Osteocyte (in vitro differentiated cells): Measurements from ENCODE around the gene SNPH. TPM values are rescaled to one million over a fixed set of nuclear protein-coding genes. Genes with fewer than 3 reads are reported as not detected.

Experiments
- DNase-seq: peaks from one replicate; pipeline ENCODE4 v3.0.0; 2021; ENCODE audit warnings: mixed read lengths; ENCODE audit not compliant: unreplicated experiment; ENCODE audit errors: extremely low spot score
- H3K27ac Mint-ChIP-seq: one replicate; pipeline ENCODE4 v1.8.0; 2021; ENCODE audit warnings: mild to moderate bottlenecking, mixed read lengths; ENCODE audit not compliant: unreplicated experiment
- H3K27me3 Mint-ChIP-seq: one replicate; pipeline ENCODE4 v1.8.0; 2021; ENCODE audit warnings: mixed read lengths; ENCODE audit not compliant: unreplicated experiment
- H3K36me3 Mint-ChIP-seq: one replicate; pipeline ENCODE4 v1.8.0; 2021; ENCODE audit warnings: mixed read lengths; ENCODE audit not compliant: unreplicated experiment
- H3K4me1 Mint-ChIP-seq: one replicate; pipeline ENCODE4 v1.8.0; 2021; ENCODE audit warnings: mixed read lengths; ENCODE audit not compliant: unreplicated experiment
- H3K4me3 Mint-ChIP-seq: one replicate; pipeline ENCODE4 v1.8.0; 2021; ENCODE audit warnings: mild to moderate bottlenecking, moderate library complexity, mixed read lengths; ENCODE audit not compliant: unreplicated experiment
- H3K9me3 Mint-ChIP-seq: one replicate; pipeline ENCODE4 v1.8.0; 2021; ENCODE audit warnings: mixed read lengths; ENCODE audit not compliant: unreplicated experiment
- total RNA-seq: library from RNA; stranded (reverse); gene quantifications from 2 replicates; pipeline ENCODE4 v1.2.1, GENCODE V29; 2021
- TF ChIP-seq, protein P1 (sequence below): fragments of 200-600 bp; sonication (generic); IDR thresholded peaks from 2 replicates; pipeline ENCODE4 v1.5.0; 2021; ENCODE audit warnings: antibody characterized with exemption, mild to moderate bottlenecking, moderate library complexity

SNPH gene
- total RNA-seq, 1 donor from 2014 or later = 8.9 TPM

DNA sequence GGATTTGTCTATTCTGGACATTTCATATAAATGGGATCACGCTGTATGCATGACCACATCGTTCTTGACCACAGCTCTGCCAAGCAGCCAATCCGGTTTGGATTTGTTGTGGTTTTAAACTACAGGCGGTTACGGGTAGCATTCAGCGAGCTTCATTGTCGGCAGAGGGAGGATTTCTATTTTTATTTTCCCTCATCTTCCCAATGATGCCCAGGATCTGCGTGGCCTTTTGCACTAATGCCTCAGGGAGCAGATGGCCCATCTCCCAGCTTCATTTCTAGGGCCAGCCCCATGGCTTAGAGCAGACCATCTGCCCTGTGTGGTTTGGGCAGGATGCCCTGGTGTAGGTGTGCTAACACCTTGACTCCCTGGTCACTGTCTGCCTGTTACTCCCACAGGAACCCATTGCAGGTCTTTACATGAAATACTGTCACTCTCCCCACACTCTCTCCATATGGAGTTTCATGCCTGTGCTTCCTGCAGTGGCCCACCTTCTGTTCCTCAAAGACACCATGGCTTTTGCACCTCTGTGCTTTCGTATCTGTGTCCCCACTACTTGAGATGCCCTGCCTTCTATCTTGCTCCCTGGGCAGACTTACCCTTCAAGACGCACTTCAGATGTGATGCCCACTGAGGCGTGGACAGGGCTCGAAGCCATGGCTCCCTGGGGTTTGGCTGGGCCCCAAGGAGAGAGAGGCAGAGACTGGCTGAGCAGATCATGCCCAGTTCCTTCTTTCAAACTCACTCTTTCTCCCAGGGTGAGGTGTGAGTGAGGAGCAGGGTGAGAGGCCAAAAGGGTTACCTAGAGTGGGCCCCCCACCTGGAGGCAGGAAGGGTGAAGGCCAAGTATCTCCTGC is 36.8 kb downstream of the SNPH start:
- Mint-ChIP-seq H3K4me1 (no peaks in the 10 kb centered on the region), H3K4me3 (no peak overlapping the region), H3K27me3 (no peaks in the 10 kb centered on the region), H3K36me3 (peaks cover 17% of the 10 kb centered on the region), H3K27ac (no peak overlapping the region), H3K9me3 (no peaks in the 10 kb centered on the region)
- TF ChIP-seq, protein P1, sequence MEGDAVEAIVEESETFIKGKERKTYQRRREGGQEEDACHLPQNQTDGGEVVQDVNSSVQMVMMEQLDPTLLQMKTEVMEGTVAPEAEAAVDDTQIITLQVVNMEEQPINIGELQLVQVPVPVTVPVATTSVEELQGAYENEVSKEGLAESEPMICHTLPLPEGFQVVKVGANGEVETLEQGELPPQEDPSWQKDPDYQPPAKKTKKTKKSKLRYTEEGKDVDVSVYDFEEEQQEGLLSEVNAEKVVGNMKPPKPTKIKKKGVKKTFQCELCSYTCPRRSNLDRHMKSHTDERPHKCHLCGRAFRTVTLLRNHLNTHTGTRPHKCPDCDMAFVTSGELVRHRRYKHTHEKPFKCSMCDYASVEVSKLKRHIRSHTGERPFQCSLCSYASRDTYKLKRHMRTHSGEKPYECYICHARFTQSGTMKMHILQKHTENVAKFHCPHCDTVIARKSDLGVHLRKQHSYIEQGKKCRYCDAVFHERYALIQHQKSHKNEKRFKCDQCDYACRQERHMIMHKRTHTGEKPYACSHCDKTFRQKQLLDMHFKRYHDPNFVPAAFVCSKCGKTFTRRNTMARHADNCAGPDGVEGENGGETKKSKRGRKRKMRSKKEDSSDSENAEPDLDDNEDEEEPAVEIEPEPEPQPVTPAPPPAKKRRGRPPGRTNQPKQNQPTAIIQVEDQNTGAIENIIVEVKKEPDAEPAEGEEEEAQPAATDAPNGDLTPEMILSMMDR = no peak
- DNase-seq = no peak

DNA sequence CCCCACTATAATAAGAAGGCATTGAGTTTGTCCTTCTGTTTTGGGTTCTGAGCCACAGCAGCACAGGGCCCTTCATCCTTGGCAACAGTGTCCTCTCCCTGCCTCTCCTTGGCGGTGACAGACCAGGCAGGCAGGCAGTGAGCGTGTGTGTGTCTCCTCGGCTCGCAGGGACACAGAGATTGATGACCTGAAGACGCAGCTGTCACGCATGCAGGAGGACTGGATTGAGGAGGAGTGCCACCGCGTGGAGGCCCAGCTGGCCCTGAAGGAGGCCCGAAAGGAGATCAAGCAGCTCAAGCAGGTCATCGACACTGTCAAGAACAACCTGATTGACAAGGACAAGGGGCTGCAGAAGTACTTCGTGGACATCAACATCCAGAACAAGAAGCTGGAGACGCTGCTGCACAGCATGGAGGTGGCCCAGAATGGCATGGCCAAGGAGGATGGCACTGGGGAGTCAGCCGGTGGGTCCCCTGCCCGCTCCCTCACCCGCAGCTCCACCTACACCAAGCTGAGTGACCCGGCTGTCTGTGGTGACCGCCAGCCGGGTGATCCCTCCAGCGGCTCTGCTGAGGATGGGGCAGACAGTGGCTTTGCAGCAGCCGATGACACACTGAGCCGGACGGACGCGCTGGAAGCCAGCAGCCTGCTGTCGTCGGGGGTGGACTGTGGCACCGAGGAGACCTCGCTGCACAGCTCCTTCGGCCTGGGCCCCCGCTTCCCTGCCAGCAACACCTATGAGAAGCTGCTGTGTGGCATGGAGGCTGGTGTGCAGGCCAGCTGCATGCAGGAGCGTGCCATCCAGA is 38.8 kb downstream of the SNPH start:
- TF ChIP-seq, protein P1 = no peak
- Mint-ChIP-seq H3K27ac (no peak overlapping the region), H3K9me3 (no peaks in the 10 kb centered on the region), H3K4me3 (no peak overlapping the region), H3K27me3 (no peaks in the 10 kb centered on the region), H3K4me1 (no peaks in the 10 kb centered on the region), H3K36me3 (peaks cover 13% of the 10 kb centered on the region)
- no peak for DNase-seq

DNA sequence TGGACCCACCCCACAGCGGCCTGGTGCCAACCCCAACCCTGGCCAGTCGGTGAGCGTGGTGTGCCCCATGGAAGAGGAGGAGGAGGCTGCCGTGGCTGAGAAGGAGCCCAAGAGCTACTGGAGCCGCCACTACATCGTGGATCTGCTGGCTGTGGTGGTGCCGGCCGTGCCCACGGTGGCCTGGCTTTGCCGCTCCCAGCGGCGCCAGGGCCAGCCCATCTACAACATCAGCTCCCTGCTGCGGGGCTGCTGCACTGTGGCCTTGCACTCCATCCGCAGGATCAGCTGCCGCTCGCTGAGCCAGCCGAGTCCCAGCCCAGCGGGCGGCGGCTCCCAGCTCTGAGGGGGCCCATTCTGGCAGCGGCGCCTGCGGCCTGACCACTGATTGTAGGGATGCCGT is 39.6 kb downstream of the SNPH start:
- no peak for DNase-seq
- H3K9me3 Mint-ChIP-seq = no peaks in the 10 kb centered on the region
- TF ChIP-seq, protein P1 = no peak

DNA sequence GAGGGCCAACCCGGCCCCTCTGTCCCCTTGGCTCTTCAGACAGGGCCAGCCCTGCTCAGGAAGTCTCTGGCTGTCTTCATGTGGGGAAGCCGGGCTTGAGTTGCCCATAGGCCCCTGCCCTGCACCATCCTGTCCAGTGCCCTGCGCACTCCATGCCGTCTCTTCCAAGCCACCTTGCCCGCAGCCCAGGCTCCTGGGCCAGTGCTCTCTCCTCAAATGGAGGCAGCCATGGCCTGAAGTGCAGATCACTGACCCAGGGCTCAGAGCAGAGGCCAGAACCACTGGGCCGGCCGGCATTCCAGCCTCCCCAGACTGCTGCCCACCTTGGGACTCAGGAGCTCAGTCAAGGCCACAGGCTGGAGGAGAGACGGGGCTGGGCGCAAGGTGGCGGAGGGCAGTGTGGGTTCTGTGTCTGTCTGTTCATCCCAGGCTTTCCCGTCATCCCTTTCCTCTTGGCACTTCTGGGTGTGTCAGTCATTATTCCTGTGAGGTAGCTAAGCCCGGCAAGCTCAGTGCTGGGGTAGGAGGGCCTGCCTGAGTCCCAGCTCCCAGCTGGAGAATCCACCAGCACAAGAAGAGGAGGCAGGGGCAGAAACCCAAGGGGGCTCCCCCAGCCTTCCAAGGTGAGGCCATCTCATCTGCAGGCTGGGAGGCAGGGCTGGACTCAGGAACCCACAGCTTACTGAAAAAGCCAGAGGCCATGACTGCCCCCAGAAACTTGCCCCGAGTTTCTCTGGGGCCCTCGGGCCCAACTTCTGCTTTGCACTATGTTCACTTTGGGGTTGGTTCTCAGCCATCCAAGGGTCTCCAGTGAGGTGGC is 40.4 kb downstream of the SNPH start:
- Mint-ChIP-seq H3K27ac (no peak overlapping the region), H3K27me3 (no peaks in the 10 kb centered on the region), H3K4me1 (no peaks in the 10 kb centered on the region), H3K36me3 (peaks cover 13% of the 10 kb centered on the region), H3K4me3 (no peak overlapping the region), H3K9me3 (no peaks in the 10 kb centered on the region)
- TF ChIP-seq, protein P1 = no peak
- DNase-seq = no peak

More for the DNA sequence above, 39.6 kb downstream of the SNPH start:
- H3K36me3 Mint-ChIP-seq = peaks cover 13% of the 10 kb centered on the region
- no peaks in the 10 kb centered on the region for H3K4me1 Mint-ChIP-seq
- no peak overlapping the region for H3K27ac Mint-ChIP-seq
- no peaks in the 10 kb centered on the region for H3K27me3 Mint-ChIP-seq
- H3K4me3 Mint-ChIP-seq = no peak overlapping the region
